Colonic mucosa (tissue), 4 donors: Measurements from ENCODE around the gene MYLK2. TPM values are rescaled to one million over a fixed set of nuclear protein-coding genes. Genes with fewer than 3 reads are reported as not detected.

ENCODE experiments used
- DNase-seq: peaks from one replicate; pipeline ENCODE4 v3.0.0-alpha.2; 2020
- H3K27ac ChIP-seq: fragments of 200-600 bp; one replicate; pipeline ENCODE4 v1.8.0; 2021
- H3K27me3 ChIP-seq: fragments of 200-600 bp; one replicate; pipeline ENCODE4 v1.8.0; 2021
- H3K36me3 ChIP-seq: fragments of 200-600 bp; one replicate; pipeline ENCODE4 v1.8.0; 2021
- H3K4me1 ChIP-seq: fragments of 200-600 bp; one replicate; pipeline ENCODE4 v1.8.0; 2021; ENCODE audit warnings: mild to moderate bottlenecking
- H3K4me3 ChIP-seq: fragments of 200-600 bp; one replicate; pipeline ENCODE4 v1.8.0; 2021
- H3K9ac ChIP-seq, 2 donors: one replicate each; pipeline ENCODE4 v1.7.0; 2013; ENCODE audit warnings: control low read depth in 2 of 2, low read depth in 2 of 2, low read length in 2 of 2
- H3K9me3 ChIP-seq: fragments of 200-600 bp; one replicate; pipeline ENCODE4 v1.8.0; 2021
- intact Hi-C: fragments of 100-400 bp; cut with DNase I; formaldehyde crosslinking; loops from one replicate; pipeline ENCODE4 v1.14.1; 2022
- total RNA-seq, 2 donors: library from RNA; stranded (reverse); fragmentation: NEBNext Ultra II Directional in 1 of 2; extraction: Animal tissue kit (Norgen Biotek cat#: 25700) in 1 of 2; gene quantifications; one replicate each; pipeline ENCODE4 v1.2.1, GENCODE V29; 2021
- TF ChIP-seq, protein P1 (sequence below): fragments of 200-600 bp; IDR thresholded peaks from one replicate; pipeline ENCODE4 v1.8.0; 2022; ENCODE audit warnings: antibody characterized with exemption, mild to moderate bottlenecking
- donor health status: healthy.
- donor health status: DM: no; HTN: no; CAD: no.
- donor health status: DM: no; HTN: no; CAD: no.

MYLK2 gene
- under 1 TPM; 0.11 to 0.20 TPM for total RNA-seq

DNA sequence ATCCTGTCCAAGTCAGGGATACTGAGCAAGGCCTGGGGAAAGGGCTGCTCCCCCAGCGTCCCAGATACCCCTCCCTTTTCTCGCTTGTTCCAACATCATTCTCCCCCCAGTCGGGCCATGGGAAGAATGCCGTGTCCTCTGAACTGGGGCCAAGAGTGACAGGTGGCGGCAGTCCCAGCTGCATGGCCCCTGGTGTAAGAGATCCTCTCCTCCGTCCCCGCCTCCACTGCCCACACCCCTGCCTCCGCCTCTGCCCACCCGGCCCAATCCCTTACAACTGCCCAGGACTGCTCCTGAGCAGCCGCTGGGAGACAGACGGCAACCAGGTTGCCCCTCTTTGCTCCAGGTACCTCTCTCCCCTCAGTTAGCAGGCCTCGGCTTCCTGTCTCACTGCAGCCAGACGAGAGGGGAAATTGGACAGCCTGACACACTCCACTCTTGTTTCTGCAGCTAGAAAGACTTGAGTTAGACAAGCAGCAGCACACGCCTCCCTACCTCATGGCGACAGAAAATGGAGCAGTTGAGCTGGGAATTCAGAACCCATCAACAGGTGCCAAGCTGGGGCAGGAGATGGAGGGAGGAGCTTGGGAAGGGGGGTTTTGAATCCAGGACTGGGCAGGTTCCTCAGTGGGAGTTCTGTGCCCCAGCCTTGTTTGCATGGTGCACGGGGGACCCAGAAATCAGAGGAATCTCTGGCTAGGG is at the start of gene MYLK2:
MYLK2 (plus strand) TSS at position 274 of the 702 bp plus-strand sequence; CDS start at position 499, 225 bp downstream.
- no peak within 1 kb of the TSS for H3K27ac ChIP-seq
- H3K9me3 ChIP-seq, result no peaks in the 10 kb centered on the region
- TF ChIP-seq, protein P1, sequence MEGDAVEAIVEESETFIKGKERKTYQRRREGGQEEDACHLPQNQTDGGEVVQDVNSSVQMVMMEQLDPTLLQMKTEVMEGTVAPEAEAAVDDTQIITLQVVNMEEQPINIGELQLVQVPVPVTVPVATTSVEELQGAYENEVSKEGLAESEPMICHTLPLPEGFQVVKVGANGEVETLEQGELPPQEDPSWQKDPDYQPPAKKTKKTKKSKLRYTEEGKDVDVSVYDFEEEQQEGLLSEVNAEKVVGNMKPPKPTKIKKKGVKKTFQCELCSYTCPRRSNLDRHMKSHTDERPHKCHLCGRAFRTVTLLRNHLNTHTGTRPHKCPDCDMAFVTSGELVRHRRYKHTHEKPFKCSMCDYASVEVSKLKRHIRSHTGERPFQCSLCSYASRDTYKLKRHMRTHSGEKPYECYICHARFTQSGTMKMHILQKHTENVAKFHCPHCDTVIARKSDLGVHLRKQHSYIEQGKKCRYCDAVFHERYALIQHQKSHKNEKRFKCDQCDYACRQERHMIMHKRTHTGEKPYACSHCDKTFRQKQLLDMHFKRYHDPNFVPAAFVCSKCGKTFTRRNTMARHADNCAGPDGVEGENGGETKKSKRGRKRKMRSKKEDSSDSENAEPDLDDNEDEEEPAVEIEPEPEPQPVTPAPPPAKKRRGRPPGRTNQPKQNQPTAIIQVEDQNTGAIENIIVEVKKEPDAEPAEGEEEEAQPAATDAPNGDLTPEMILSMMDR, result no peak
- H3K27me3 ChIP-seq, result no peaks in the 10 kb centered on the region
- H3K36me3 ChIP-seq, result no peaks in the 10 kb centered on the region
- H3K4me3 ChIP-seq, result no peak within 1 kb of the TSS
- H3K9ac ChIP-seq, result no peak within 1 kb of the TSS
- no peak for DNase-seq
- intact Hi-C loops, result no loop called here
- no peaks in the 10 kb centered on the region for H3K4me1 ChIP-seq

DNA sequence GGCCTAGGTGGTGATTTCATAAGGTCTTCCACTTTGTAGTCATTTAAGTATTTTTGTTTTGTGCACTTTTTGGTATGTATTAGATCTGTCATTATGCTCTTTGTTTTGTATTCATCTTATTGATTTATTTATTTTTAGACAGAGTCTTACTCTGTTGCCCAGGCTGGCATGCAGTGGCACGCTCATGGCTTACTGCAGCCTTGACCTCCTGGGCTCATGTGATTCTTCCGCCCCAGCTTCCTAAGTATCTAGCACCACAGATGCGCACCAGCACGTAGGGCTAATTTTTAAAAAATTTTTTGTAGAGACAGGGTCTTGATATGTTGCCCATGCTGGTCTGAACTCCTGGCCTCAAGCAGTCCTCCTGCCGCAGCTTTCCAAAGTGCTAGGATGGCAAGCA is 49.5 kb upstream of the MYLK2 start:
- TF ChIP-seq, protein P1, result no peak
- intact Hi-C loops, result no loop called here
- Histone ChIP-seq H3K4me1 (no peaks in the 10 kb centered on the region), H3K36me3 (no peaks in the 10 kb centered on the region), H3K9me3 (no peaks in the 10 kb centered on the region), H3K9ac (no peak overlapping the region), H3K4me3 (no peak overlapping the region), H3K27me3 (no peaks in the 10 kb centered on the region), H3K27ac (no peak overlapping the region)
- no peak for DNase-seq

DNA sequence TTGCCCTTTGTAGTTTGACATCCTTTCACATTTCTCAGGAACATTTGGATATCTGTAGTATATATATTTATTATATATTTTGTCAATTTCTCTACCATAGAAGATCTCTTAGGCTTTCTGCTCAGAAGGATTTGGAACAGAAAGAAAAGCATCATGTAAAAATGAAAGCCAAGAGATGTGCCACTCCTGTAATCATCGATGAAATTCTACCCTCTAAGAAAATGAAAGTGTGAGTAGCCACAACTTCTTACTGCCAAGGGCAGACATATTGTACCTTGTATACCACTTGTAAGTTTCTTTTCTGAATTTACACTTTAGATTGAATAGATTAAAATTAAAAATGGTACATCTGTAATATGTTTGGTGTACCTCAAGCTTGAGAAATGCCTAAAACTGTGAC is 48.9 kb upstream of the MYLK2 start:
- Histone ChIP-seq H3K27ac (no peak overlapping the region), H3K9ac (no peak overlapping the region), H3K4me1 (no peaks in the 10 kb centered on the region), H3K36me3 (no peaks in the 10 kb centered on the region), H3K4me3 (no peak overlapping the region), H3K9me3 (no peaks in the 10 kb centered on the region), H3K27me3 (no peaks in the 10 kb centered on the region)
- intact Hi-C loops, result no loop called here
- no peak for DNase-seq
- TF ChIP-seq, protein P1, result no peak

DNA sequence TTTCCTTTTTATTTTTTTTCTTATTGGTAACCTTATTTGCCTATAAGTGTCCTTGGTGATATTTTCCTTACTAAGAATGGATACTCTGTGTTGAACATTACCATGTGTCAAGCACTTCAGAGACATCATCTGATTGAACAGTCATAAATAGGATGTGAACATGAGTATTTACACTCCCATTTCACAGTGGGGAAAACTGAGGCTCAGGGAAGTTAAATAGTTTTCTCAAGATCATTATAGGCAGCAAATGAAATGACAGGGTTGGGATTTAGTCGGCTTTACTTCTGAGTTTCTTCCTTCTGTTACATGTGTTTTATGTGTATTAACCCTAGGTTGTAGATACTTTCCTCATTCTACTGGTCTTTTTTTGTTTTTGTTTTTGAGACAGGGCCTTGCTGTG is 44.7 kb upstream of the MYLK2 start:
- no peak for DNase-seq
- TF ChIP-seq, protein P1, result no peak
- intact Hi-C loops, result no loop called here
- no peaks in the 10 kb centered on the region for H3K4me1 ChIP-seq
- no peaks in the 10 kb centered on the region for H3K27me3 ChIP-seq
- H3K27ac ChIP-seq, result no peak overlapping the region
- no peak overlapping the region for H3K4me3 ChIP-seq
- no peaks in the 10 kb centered on the region for H3K9me3 ChIP-seq
- no peaks in the 10 kb centered on the region for H3K36me3 ChIP-seq
- H3K9ac ChIP-seq, result no peak overlapping the region

DNA sequence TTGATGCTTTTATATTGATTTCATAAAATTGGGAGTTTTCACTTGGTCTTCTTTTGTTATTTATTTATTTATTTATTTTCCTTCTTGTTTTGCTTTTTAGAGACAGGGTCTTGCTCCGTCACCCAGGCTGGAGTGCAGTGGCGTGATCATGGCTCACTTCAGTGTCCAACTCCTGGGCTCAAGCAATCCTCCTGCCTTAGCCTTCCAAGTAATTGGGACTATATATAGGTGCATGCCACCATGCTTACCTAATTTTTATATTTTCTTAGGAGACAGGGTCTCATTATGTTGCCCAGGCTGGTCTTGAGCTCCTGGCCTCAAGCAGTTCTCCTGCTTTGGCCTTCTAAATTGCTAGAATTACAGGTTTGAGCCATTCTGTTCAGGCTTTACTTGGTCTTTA is 38.3 kb upstream of the MYLK2 start:
- no peak overlapping the region for H3K9ac ChIP-seq
- H3K36me3 ChIP-seq, result no peaks in the 10 kb centered on the region
- no peak overlapping the region for H3K27ac ChIP-seq
- no peak overlapping the region for H3K4me3 ChIP-seq
- DNase-seq, result no peak
- no peaks in the 10 kb centered on the region for H3K4me1 ChIP-seq
- no peaks in the 10 kb centered on the region for H3K27me3 ChIP-seq
- intact Hi-C loops, result no loop called here
- H3K9me3 ChIP-seq, result no peaks in the 10 kb centered on the region
- TF ChIP-seq, protein P1, result no peak
